ENCODE measurements around the gene TPM2.
A peak's percentile ranks its signal among the peaks of the same experiment; 100 is the strongest.

The TPM2 gene

DNA sequence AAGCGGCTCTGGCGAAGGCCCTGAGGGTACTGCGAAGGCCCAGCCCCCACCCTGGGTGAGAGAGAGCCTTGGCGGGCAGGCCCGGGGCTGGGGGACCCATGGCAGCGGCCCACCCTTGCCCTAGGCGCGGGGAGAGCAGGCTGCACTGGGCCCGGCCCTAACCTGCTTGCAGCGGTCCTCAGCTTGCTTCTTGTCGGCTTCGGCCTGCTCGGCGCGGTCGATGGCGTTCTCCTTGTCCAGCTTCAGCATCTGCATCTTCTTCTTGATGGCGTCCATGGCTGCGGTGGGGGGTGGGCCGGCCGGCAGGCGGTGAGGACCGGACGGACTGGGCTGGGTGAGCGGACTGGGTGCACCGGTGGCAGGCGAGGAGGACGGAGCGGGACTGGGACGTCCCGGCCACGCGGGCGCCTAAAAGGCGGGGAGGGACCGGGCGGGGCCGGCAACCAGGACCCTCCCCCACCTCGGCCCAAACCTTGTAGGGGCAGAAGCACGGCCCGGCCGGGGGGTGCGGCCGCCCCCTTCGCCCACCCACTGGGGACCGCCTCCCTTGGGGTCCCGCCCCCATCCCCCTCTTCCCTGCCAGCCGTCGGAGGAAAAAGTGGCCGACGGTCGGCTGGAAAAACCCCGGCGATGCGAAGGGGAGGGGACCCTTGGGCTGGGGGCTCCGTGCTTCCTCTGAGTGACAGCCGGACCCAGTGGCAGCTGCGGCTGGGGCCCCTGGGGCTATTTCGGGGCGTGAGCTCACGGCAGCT, at the start of gene TPM2:
TSS of gene TPM2 (minus strand) at position 384 of the 752 bp plus-strand sequence. CDS start at position 276, 108 bp downstream.
- peaks cover under 1% of the 10 kb centered on the region for H3K4me1 ChIP-seq
- peak within 1 kb of the TSS; percentile 64 for H3K4me3 ChIP-seq
- H3K36me3 ChIP-seq (replicated peaks) = no peaks in the 10 kb centered on the region
- H3K27me3 ChIP-seq (ENCODE audit: low read depth) = no peaks in the 10 kb centered on the region
- no peaks in the 10 kb centered on the region for H3K9me3 ChIP-seq
- no peak for DNase-seq (ENCODE audit: low spot score in 2 of 2)
- in situ Hi-C loops (cut with MboI; ENCODE audit: low sequenced_read_pairs) = no loop called here

DNA sequence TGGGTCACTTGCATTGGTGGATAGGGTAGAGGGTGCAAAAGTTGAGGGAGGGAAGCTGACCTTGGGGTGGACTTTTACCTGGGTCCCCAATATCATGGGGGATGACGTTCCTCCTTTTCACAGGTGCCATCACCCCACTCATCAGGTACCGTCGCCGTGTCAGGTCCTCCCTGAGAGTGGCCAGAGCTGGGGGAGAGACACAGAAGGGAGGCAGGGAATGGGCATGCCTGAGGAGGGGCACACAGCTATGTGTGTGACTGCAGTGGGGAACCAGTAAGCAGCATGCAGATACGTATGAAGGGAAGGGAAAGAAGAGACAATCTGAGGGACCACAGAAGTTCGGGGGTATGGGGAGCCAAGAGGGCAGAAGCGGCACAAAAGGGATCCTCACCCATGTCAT, 49.2 kb upstream of the TPM2 start:
- Histone ChIP-seq H3K4me1 (no peaks in the 10 kb centered on the region; the same call in 1 of the 2 replicates), H3K27me3 (ENCODE audit: low read depth) (no peaks in the 10 kb centered on the region), H3K9me3 (no peaks in the 10 kb centered on the region), H3K4me3 (no peak overlapping the region), H3K36me3 (replicated peaks) (peaks cover 95% of the 10 kb centered on the region)
- no peak for DNase-seq (ENCODE audit: low spot score in 2 of 2)
- in situ Hi-C loops (cut with MboI; ENCODE audit: low sequenced_read_pairs) = no loop called here

DNA sequence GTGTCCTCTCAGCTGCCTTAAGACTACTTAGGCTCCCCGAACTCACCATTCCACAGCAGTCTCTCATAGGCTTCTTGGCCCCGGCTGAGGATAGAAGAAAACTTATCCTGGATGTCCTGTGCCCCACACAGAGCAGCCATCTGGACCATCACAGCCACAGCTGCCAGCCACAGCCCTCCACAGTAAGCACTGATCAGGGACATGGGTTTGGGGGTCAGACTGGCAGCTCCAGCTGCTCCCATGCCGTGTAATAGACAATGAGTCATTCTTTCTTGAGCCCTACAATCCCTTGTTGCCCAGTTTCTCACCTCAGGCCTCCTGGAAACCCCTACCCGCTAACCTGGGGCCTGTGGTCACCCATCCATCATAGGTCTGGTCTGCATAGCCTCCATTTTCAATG, 48.5 kb upstream of the TPM2 start:
- Histone ChIP-seq H3K4me1 (peaks cover 5% of the 10 kb centered on the region; the same call in 1 of the 2 replicates), H3K4me3 (no peak overlapping the region), H3K9me3 (no peaks in the 10 kb centered on the region), H3K27me3 (ENCODE audit: low read depth) (no peaks in the 10 kb centered on the region), H3K36me3 (replicated peaks) (peaks cover 88% of the 10 kb centered on the region)
- DNase-seq (ENCODE audit: low spot score in 2 of 2) = no peak
- in situ Hi-C loops (cut with MboI; ENCODE audit: low sequenced_read_pairs) = no loop called here

DNA sequence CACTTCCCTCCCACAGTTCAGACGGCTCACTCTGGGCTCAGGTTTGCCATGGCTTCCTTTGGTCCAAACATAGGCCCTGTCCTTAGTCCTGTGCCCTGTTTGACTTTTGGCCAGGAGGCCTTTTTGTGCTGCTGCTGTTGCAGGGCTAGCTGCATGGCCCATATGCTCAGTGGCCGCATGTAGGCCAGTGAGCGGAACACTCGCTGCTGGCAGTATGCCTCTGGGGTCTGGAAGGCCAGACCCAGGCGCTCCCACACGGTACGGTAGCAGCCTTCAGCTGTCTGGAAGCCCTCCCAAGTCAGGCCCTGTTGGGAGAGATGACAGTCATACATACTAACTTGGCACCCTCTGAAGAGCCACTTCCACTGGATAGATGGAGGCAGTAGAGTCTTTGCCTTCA, 47.4 kb upstream of the TPM2 start:
- Histone ChIP-seq H3K27me3 (ENCODE audit: low read depth) (no peaks in the 10 kb centered on the region), H3K36me3 (replicated peaks) (peaks cover 78% of the 10 kb centered on the region), H3K9me3 (no peaks in the 10 kb centered on the region), H3K4me3 (no peak overlapping the region), H3K4me1 (peaks cover 5% of the 10 kb centered on the region; the same call in 1 of the 2 replicates)
- no peak for DNase-seq (ENCODE audit: low spot score in 2 of 2)
- in situ Hi-C loops (cut with MboI; ENCODE audit: low sequenced_read_pairs) = no loop called here

DNA sequence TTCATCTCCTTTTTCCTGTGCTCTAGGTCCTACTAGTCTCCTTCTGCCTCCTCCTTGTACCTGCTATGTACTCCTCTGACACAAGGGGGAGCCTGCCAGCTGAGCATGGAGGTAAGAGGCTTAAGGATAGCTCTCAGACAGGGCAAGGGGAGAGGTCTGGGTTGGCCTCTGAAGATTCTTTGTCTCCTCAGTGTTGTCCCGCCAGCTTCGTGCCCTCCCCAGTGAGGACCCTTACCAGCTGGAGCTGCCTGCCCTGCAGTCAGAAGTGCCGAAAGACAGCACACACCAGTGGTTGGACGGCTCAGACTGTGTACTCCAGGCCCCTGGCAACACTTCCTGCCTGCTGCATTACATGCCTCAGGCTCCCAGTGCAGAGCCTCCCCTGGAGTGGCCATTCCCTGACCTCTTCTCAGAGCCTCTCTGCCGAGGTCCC, 46.5 kb upstream of the TPM2 start:
- Histone ChIP-seq H3K4me1 (peaks cover 7% of the 10 kb centered on the region; the same call in 1 of the 2 replicates), H3K4me3 (no peak overlapping the region), H3K27me3 (ENCODE audit: low read depth) (no peaks in the 10 kb centered on the region), H3K9me3 (no peaks in the 10 kb centered on the region), H3K36me3 (replicated peaks) (peaks cover 70% of the 10 kb centered on the region)
- in situ Hi-C loops (cut with MboI; ENCODE audit: low sequenced_read_pairs) = no loop called here
- peak; percentile 71 to 85 for DNase-seq (ENCODE audit: low spot score in 2 of 2)

DNA sequence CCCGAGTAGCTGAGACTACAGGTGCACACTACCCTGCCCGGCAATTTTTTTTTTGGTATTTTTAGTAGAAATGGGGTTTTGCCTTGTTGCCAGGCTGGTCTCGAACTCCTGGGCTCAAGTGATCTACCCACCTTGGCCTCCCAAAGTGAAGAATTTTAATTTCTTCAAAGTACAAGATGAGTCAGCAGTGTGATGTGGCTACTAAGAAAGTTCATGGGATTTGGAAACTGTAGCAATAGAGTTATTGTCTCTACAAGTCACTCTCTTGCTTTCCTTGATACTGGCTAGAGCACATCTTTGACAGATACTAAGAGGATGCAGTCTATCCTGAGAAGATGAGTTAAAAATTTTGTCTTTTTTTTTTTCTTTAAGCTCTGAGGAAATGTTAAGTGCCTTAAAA, 44.4 kb upstream of the TPM2 start:
- H3K4me3 ChIP-seq = no peak overlapping the region
- no peak for DNase-seq (ENCODE audit: low spot score in 2 of 2)
- H3K9me3 ChIP-seq = no peaks in the 10 kb centered on the region
- peaks cover 24% of the 10 kb centered on the region for H3K4me1 ChIP-seq
- no peaks in the 10 kb centered on the region for H3K27me3 ChIP-seq (ENCODE audit: low read depth)
- in situ Hi-C loops (cut with MboI; ENCODE audit: low sequenced_read_pairs) = no loop called here
- peaks cover 51% of the 10 kb centered on the region for H3K36me3 ChIP-seq (replicated peaks)

DNA sequence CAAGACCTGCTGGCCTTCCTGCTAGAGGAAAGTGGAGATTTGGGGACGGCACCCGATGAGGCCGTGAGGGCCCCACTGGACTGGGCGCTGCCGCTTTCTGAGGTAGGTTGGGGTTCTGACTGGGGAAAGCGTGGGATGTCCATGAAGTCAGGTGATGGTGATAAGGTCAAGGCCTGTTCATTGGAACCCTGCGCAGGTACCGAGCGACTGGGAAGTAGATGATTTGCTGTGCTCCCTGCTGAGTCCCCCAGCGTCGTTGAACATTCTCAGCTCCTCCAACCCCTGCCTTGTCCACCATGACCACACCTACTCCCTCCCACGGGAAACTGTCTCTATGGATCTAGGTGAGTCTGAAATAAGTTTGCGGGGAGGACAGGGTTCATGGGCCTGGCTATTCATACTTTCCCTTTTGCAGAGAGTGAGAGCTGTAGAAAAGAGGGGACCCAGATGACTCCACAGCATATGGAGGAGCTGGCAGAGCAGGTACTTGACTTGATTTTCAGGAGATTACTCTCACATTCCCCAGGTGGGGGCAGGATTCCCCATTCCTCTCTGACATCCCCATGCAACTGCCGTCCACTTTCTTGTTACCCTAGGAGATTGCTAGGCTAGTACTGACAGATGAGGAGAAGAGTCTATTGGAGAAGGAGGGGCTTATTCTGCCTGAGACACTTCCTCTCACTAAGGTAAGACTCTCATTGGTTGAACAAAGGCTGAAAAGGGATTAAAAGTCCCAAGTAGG, 43.2 kb upstream of the TPM2 start:
- peaks cover 35% of the 10 kb centered on the region for H3K4me1 ChIP-seq
- peaks cover 40% of the 10 kb centered on the region for H3K36me3 ChIP-seq (replicated peaks)
- peak overlapping the region; percentile 72 for H3K4me3 ChIP-seq
- in situ Hi-C loops (cut with MboI; ENCODE audit: low sequenced_read_pairs) = no loop called here
- H3K9me3 ChIP-seq = no peaks in the 10 kb centered on the region
- DNase-seq (ENCODE audit: low spot score in 2 of 2) = peak; percentile 76 to 83
- H3K27me3 ChIP-seq (ENCODE audit: low read depth) = no peaks in the 10 kb centered on the region

DNA sequence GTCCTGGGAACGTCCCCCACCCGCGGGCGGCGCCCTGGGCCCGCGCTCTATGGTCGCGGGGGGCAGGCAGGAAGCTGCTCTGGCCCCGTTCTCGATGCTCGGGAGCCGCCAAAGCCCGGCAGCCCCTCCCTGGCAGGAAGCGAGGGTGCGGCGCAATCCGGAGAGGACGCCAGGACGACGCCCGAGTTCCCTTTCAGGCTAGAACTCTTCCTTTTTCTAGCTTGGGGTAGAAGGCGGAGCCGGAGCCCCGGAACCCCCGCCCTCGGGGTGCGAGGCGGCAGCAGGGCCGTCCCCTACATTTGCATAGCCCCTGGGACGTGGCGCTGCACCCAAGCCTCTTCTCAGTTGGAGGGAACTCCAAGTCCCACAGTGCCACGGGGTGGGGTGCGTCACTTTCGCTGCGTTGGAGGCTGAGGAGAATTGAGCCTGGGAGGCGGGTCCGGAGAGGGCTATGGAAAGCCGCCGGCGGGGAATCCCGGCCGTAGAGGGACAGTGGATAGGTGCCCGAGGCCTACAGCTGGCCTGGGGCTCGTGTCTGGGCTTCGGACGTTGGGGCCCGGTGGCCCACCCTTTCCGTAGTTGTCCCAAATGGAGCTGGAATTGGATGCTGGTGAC, 42.6 kb upstream of the TPM2 start, which contains the start of the genes CREB3 and TLN1:
TSS of gene CREB3 (plus strand) at position 482 of the 615 bp plus-strand sequence. CDS start at position 589, 107 bp downstream.
TSS of gene TLN1 (minus strand) at position 11 of the 615 bp plus-strand sequence. CDS start 6,501 bp downstream, outside the sequence.
- in situ Hi-C loops (cut with MboI; ENCODE audit: low sequenced_read_pairs) = no loop called here
- H3K4me3 ChIP-seq = peak within 1 kb of the TSS; percentile 72

DNA sequence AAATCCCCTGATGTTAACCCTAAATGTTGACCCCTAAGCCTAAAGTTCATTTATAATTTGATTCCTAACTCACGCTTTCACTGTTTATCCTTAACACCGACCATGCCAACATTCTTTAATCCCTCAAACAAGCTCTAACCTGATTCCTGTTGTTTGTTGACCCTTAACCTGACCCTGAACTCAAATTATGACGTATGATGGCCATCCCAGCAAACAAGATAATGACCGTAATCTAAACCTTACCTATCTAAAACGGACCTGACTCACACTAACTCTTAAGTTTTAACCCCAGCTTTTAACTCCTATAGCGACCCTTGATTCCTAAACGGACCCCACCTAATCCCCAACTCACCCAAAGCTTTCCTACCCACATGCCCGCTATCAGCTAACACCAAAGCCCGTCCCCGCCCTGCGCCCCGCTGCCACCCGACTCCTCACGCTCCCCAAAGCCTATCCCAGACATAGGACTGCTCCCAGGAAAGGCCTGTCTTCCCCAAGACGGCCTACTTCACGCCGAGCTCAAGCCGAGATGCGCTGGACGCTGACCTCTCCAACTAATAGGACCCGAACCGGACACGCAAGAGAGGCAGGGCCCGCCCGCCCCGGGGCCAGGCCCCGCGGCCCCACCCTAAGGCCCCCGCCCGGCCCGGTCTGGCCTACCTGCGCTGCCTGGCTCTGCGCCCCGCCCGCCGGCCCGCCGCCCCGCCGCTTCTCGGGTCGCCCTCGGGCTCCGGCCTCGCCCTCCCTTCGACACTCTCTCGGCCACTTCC, 41.9 kb upstream of the TPM2 start:
- in situ Hi-C loops (cut with MboI; ENCODE audit: low sequenced_read_pairs) = no loop called here
- DNase-seq (ENCODE audit: low spot score in 2 of 2) = peak in 1 of 2 experiments; percentile 44

More for the DNA sequence above, 42.6 kb upstream of the TPM2 start, which contains the start of the genes CREB3 and TLN1:
- Histone ChIP-seq H3K27me3 (ENCODE audit: low read depth) (no peaks in the 10 kb centered on the region), H3K4me1 (peaks cover 39% of the 10 kb centered on the region), H3K36me3 (replicated peaks) (peaks cover 33% of the 10 kb centered on the region), H3K9me3 (no peaks in the 10 kb centered on the region)
- peak; percentile 97 to 98 for DNase-seq (ENCODE audit: low spot score in 2 of 2)

DNA sequence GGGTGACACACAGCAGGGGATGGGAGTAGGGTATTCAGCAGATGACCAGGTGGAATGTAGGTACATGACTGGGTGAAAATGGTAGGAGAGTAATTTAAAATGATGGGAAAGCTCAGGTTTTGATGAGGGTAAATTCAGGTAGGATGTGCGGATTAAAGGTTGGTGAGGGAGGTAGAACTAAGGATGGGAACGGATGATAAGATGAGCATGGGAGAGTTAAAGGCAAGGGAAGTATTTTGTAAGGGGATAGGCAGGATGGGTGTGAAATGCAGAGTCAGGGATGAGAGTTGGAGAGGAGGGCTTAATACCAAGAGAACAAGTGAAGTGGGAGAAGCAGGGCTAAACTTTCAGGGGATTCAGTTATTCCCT, 40.7 kb upstream of the TPM2 start:
- peaks cover 39% of the 10 kb centered on the region for H3K4me1 ChIP-seq
- in situ Hi-C loops (cut with MboI; ENCODE audit: low sequenced_read_pairs) = no loop called here
- no peak for DNase-seq (ENCODE audit: low spot score in 2 of 2)
- H3K36me3 ChIP-seq (replicated peaks) = peaks cover 27% of the 10 kb centered on the region
- no peaks in the 10 kb centered on the region for H3K9me3 ChIP-seq
- H3K4me3 ChIP-seq = peak overlapping the region; percentile 72
- H3K27me3 ChIP-seq (ENCODE audit: low read depth) = no peaks in the 10 kb centered on the region

More for the DNA sequence above, 41.9 kb upstream of the TPM2 start:
- Histone ChIP-seq H3K27me3 (ENCODE audit: low read depth) (no peaks in the 10 kb centered on the region), H3K4me1 (peaks cover 39% of the 10 kb centered on the region), H3K36me3 (replicated peaks) (peaks cover 28% of the 10 kb centered on the region), H3K4me3 (peak overlapping the region; percentile 72), H3K9me3 (no peaks in the 10 kb centered on the region)

DNA sequence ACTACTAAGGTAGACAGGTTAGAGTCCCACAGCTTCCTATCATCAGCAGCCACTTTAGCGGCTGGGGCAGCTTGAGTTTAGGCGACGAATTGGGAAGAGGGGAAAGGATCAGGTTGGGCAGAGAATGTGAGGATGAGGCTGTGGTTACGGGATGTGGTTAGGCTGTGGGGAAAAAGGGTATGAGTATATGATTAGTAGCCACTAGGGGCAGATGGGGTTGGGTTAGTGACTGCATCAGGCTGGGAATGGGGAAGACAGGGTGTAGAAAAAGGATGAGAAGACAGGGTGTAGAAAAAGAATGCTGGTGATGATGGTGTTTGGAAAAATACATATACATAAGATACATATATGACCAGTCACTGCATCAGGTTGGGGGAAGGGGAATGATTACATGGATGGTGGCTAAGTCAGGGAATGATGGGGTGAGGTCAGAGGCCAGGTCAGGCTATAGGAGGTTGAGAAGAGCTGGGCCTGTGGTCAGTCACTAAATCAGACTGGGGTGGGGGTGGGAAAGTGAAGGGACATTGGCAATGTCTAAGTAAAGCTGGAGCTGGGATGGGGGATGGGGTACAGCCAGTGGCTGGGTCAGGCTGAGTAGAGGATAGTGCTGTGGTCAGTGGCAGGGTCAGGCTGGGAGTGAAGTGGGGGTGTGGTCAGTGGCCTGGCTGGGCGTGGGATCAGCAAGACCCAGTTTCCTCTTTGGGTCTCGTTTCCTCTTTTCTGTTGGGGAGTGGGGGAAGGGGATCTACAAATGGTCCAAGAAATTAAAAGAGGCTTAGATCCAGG, 40.2 kb upstream of the TPM2 start:
- peaks cover 39% of the 10 kb centered on the region for H3K4me1 ChIP-seq
- H3K9me3 ChIP-seq = no peaks in the 10 kb centered on the region
- peak; percentile 64 to 71 for DNase-seq (ENCODE audit: low spot score in 2 of 2)
- peaks cover 27% of the 10 kb centered on the region for H3K36me3 ChIP-seq (replicated peaks)
- H3K4me3 ChIP-seq = peak overlapping the region; percentile 7; the same call in 1 of the 2 replicates
- in situ Hi-C loops (cut with MboI; ENCODE audit: low sequenced_read_pairs) = no loop called here
- no peaks in the 10 kb centered on the region for H3K27me3 ChIP-seq (ENCODE audit: low read depth)

DNA sequence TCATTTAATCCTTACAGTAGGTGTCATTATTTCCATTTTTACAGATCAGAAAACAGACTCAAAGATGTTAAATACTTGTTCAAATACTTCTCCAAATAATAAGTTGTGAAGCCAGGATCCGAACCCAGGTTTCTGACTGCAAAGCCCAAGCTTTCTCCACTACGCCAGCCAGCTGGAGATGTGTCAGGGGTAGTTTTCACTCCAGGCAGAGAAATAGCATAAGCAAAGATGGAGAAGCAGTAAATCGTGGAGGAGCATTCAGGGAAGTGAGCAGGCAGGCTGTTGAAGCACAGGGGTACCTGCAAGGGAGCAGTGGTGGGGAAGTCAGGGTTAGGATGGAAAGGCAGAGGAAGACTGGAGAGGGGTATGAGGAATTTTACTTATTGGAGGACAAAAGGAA, 39.4 kb upstream of the TPM2 start:
- H3K27me3 ChIP-seq (ENCODE audit: low read depth) = no peaks in the 10 kb centered on the region
- no peaks in the 10 kb centered on the region for H3K9me3 ChIP-seq
- 0 out of 2 replicates have a peak overlapping the region, but pooled peaks have one; percentile 7 for H3K4me3 ChIP-seq
- H3K36me3 ChIP-seq (replicated peaks) = peaks cover 27% of the 10 kb centered on the region
- H3K4me1 ChIP-seq = peaks cover 39% of the 10 kb centered on the region
- in situ Hi-C loops (cut with MboI; ENCODE audit: low sequenced_read_pairs) = no loop called here
- no peak for DNase-seq (ENCODE audit: low spot score in 2 of 2)

Measured in HAP-1 (cell line).